Eye (tissue), 1 donor: ENCODE results near the gene CBARP.
"Not testable (repeated sequence)": the region's sequence is repeated elsewhere in the genome, so short reads cannot be mapped to it uniquely, and the experiment has no call there.

Experiments
- DNase-seq: peaks from one replicate; pipeline ENCODE4 v3.0.0-alpha.2; 2015

Gene CBARP

DNA sequence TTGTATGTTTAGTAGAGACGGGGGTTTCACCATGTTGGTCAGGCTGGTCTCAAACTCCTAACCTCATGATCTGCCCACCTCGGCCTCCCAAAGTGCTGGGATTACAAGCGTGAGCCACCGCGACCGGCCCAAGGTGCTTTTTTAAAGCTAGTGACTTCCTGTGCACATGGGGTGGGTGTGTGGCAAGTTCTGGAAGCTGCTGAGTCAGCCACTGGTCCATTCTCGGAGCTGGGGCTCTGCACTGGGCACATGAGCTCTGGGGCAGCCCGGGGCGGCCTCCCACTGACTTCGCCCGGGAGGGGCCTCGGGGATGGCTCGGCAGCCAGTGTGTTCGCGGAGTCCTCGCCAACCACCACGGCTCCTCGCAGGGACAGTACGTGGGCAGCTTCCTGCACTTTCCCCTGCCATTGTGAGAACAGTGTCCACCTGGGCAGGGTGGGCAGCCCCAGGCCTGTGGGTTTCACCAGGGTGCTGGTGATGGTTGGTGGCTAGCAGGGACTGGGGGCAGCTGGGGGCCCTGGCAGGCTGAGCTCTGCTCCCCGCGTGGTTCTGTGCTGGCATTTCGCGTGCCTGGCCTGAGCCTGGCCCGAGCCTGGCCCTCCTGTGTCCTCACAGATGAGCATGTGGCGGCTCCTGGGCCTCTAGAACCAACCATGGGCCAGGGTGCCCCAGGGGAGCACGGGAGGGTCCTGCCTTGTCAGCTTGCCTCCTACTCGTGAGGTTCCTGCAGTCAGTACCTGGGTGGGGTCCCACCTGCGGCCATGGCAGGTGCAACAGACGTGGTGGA, 12.2 kb downstream of the CBARP start:
- no peak for DNase-seq

DNA sequence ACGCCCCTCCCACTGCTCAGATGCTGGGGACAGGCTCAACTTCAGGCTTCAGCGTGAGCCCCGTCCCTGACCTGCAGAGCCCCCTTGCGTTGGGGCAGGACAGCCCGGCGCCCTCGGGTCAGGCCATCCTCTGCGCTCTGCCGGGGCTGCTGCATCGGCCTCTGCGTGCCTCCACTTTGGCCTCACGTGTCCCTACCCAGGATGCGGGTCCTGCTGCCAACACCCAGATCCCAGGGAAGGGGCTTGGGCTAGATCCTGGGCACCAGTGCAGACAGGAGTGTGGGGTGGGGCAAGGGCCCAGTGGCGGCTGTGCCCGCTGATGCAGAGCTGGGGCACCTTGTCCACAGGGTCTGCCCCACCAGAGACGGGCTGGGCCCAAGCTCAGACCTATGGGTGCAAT, 13.0 kb downstream of the CBARP start:
- no peak for DNase-seq

DNA sequence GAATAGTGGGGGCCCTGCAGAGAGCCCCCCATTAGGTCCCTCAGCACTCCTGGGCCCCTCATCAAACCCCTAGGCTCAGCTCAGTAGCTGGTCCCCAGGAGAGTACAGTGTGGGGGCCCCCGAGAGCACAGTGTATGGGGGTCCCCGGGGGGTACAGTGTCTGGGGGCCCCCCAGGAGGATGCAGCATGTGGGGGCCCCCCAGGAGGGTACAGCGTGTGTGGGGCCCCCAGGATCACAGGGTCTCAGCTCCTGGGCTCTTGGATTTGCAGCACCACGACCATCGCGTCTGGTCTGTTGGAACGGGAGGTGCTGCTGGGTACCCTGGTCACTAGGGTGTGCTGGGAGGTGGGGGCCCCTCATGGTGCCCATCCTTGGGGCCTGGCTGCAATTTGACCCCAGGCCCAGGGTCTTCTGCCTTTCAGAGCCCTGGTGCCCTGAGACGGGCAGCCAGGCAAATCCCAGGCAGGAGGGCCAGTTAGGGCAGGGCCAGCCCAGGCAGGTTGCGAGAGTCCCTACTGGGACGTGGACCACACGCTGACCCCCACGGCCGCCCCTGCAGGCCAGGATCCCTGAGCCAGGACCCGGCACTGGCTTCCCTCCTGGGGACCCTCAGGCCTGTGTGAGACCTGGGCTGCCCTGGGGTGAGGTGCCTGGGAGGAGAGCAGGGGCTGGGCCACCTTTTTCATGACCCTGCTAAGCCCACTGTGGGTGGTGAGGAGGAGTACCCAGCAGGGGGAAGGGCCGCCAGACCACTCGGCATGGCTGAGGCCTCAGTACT, 13.6 kb downstream of the CBARP start:
- no peak for DNase-seq

DNA sequence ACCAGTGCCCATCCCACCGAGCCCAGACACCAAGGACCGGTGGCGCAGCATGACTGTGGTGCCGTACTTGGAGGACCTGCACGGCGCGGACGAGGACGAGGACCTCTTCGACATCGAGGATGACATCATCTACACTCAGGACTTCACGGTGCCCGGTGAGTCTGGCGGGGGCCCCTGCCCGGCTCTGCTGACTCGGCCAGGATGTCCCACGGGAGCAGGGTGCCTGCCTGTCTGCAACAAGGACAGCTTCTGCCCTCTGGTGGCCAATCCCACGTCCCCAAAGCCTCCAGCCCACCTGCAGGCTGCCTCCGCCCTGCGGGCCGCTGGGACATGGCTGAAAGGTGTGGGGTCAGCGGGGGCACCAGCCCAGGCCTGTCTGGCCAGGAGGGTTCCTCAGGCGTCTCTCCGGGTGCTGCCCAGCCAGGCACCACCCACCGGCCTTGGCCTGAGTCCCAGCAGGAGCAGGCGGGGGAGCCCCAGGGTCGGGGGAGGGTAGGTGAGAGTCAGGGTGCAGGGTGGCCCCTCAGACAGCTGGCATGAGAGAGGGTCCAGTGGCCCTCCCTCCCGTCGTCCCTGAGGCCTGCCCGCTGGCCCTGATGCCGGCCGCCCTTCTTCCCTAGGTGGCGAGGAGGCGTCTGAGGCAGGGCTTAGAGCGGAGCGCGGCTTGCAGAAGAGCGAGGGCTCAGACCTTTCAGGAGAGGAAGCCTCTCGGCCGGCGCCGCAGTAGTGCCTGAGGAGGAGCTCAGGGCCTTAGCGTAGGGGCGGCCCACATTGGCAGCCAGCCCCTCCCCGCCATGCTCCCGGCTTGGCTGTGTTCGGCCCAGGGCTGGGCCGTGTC, 14.6 kb downstream of the CBARP start:
- peak; percentile 45 for DNase-seq

DNA sequence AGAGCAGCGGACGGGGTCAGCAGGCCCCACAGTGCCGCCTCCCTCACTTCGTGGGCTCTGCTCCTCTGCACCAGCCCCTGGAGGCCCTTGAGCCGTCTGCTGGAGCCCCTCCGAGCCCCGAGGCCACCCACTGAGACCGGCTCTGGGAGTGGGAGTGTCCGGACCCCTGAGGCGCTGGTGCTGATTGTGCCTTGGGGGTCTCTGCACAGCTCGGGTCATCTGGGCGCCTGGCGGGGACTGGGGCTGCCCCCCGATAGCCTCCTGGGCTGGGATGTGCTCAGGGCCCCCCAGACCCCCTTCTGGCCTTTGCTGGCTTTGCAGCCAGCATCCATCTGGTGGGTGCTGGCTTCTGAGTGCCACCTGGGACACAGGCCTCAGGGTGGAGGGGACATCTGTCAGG, 15.4 kb downstream of the CBARP start:
- no peak for DNase-seq

DNA sequence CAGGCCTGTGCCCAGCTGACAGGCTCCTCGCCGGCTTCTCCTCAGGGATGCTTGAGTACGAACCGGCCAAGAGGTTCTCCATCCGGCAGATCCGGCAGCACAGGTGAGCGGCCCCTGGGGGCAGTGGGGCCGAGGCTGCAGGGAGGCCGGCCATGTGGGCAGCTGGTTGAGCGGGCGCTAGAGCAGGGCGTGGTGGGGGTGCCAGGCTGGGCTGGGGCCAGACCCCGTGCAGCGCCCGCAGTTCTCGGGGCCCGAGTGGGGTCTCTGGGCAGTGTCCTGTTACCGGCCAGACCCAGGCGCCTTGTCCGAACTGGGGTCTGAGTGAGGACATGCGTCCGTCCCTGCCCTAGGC, 15.9 kb downstream of the CBARP start:
- DNase-seq, result no peak

DNA sequence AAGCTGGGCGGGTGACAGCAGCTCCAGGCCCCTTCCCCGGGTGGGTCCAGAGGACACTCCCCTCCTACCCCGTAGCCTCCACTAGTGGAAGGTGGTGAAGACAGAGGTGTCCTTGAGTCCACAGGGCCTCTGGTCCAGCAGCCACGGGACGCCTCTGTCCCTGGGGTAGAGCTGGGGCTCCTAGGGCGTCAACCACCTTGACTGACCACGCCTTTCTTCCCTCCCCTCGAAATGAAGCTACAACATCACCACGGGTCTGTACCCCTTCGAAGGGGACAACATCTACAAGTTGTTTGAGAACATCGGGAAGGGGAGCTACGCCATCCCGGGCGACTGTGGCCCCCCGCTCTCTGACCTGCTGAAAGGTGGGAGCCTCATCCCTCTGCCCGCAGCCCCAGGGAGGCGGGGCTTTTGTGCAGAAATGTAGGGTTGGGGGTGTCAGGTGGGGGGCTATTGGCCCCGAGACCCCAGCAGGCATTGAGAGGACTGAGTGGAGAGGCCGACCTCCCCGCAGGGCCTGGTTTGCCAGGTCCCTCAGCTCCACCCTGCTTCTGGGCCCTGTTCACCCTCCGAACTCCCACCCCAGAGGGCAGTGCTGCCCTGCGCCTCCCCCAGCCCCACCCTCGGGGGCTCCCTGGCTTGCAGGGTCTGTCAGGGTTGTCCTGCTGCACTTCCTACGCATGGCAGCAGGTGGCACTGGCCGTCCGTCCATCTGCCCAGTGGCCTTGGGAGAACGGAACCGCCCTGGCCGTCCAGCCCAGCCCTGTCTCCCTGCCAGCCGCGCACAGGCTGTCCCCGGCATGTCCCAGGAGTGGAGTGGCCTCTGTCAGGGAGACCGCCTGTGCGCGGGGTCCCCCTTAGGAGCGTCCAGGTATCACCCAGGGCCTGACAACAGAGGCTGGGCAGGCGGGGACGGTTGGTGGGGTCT, 16.6 kb downstream of the CBARP start:
- peak; percentile 79 for DNase-seq

DNA sequence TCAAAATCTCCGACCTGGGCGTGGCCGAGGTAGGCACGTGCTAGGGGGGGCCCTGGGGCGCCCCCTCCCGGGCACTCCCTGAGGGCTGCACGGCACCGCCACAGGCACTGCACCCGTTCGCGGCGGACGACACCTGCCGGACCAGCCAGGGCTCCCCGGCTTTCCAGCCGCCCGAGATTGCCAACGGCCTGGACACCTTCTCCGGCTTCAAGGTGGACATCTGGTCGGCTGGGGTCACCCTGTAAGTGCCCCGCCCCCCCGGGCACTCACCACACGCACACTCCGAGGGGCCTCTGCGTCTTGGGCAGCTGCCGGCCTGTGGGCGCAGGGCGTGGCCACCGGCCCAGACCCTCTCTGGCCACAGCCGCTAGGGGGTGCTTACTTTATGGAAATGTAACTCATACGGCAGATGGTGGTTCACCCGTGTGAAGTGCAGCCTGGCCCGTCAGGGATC, 17.3 kb downstream of the CBARP start:
- no peak for DNase-seq

DNA sequence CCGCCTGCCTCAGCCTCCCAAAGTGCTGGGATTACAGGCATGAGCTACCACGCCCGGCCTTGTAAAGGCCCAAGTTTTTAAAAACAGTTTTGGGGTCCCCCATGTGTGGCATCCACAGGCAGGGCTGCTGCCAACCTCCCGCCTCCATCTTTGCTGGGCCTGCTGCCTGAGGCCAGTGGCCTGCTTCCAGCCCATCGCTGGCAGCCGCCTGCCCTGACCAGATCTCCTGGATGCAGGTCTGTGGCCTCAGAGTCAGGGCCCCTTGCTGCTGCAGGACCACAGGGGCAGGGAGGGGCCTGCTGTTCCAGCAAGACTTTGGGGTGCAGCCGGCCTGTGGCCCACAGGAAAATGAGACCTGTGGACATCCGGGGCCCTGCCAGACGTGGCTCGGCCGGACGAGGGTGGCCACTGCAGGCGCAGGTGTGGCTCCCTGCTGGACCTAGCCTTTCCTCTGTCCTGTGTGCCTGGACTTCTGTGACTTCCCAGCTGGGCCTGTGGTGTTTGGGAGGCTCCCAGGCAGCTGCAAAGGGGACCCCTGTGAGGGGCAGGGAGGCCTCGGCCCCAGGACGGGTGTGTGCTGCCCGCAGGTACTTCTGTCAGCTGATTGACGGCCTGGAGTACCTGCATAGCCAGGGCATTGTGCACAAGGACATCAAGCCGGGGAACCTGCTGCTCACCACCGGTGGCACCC, 17.9 kb downstream of the CBARP start:
- no peak for DNase-seq

DNA sequence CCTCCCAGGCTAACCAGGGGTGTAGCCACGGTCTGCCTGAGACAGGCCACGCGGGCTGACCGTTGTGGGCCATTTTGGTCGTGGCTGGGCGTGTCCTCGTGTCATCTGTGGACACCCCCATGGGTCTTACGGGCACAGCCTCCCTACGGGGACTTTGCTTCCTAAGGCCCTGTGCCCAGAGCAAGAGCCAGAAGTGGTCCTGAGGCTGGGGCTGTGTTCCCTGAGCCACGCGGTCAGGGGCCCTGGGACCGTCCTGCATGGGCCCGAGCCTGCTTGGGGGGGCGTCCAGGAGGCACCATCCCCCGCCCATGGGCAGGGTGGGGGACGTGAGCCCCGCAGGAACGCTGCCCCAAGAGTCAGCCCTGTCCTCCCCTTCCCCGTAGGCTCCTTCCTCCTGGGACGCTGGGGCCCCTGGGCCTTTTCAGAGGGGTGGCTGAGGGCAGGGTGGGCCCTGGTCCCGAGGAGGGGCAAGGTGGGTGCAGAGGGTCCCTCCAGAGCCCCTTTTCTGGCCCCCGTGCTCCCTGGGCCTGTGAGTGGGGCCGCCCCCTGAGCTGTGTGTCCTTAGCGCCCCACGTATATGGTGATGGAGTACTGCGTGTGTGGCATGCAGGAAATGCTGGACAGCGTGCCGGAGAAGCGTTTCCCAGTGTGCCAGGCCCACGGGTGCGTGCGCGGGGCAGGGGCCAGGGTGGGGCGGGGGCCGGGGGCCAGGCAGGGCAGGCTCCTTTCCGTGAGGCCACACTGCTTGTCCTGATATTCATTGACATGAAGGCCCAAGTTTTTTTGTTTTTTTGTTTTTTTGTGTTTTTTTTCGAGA, 18.8 kb downstream of the CBARP start:
- DNase-seq, result no peak

DNA sequence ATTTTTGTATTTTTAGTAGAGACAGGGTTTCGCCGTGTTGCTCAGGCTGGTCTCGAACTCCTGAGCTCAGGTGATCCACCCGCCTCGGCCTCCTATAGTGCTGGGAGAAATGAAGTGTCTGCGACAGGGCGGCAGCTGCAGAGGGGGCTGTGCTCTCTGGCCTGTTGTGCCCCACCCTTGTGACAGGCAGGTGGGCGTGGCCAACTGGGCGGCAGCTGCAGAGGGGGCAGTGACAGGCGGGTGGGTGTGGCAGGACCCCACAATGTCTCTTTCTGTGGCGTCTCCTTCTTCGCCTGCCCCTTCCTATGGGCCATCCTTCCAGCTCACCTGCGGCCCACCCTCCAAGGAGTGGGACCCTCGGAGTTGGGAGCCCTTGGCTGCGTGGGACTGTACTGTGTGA, 20.4 kb downstream of the CBARP start:
- no peak for DNase-seq

DNA sequence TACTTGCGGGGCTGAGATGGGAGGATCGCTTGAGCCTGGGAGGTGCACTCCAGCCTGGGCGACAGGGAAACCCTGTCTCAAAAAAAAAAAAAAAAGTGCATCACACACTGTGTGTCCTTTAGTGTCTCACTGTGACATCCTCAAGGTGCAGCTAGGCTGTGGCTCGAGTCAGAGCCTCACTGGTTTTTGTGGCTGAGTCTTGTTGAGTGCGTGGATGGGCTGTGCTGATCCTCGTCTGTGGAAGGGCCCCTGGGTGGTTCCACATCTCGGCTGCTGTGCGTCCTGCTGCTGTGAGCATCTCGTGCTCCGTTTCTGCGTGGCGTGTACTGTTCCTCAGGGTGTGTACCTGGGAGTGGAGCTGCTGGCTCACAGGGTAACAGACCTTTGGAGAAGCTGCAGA, 21.0 kb downstream of the CBARP start:
- DNase-seq, result no peak

DNA sequence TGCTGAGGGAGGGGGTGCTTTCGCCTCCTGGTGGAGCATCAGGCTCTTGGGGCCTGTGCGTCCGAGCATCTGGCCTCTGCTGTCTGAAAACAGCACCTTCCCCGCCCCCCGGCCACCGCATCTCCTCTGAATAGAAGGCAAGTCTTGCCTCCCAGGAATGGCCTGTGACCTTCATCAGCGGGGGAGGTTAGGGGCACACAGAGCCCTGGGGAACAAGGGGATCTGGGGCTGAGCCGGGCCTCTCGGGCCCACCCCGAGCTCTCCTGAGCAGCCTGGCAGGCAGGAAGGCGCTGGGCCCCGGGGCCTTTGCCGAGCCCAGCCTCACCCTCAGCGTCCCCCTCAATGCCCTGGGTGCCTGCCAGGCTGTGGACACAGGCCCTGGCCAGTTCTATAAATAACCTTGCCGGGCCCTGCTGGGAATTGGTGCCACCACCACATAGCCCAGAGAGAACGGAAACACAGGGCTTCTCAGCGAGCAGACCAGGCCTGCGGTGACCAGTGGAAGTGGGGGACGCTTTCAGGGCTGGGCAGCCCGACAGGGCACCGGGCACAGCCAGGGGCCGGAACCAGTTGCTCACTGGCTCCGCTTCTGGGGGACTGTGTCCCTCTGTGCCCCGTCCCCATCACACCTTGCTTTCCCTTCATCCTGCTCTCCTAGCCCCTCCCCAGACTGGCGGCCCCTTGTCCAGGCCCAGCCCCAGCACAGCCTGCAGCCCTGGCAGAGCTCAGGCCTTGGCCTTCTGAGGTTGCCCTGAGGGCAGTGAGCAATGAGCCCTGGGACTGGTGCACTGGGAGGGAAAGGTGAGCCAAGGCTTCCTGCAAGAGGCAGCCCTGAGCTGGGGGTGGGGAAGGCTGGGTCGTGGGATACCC, 22.7 kb downstream of the CBARP start:
- DNase-seq, result no peak

DNA sequence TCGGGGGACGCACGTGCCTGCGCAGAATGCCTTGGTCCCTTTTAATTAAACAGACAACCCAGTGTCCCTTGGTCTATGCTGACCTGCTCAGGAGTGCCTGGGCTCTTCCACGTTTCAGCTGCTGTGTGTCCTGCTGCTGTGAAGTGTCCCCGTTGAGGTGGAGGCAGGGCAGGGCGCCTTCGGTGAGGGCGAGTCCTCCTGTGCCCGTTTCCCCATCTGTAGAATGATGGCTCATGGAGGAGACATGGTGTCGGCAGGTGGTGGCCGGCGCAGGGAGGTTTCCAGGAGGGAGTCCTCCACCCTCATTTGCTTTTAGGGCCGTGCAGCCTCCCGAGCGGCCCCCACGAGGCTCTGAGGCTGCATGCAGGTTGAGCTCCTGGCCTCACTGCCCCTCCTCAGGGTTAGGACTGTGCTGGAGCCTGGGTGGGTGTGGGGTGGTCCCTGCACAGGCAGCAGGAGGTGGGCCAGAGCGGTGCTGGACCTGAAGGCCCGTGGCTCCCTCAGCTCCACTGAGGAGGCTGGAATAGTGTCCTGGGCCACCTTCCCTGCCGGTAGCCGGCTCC, 23.4 kb downstream of the CBARP start:
- no peak for DNase-seq

DNA sequence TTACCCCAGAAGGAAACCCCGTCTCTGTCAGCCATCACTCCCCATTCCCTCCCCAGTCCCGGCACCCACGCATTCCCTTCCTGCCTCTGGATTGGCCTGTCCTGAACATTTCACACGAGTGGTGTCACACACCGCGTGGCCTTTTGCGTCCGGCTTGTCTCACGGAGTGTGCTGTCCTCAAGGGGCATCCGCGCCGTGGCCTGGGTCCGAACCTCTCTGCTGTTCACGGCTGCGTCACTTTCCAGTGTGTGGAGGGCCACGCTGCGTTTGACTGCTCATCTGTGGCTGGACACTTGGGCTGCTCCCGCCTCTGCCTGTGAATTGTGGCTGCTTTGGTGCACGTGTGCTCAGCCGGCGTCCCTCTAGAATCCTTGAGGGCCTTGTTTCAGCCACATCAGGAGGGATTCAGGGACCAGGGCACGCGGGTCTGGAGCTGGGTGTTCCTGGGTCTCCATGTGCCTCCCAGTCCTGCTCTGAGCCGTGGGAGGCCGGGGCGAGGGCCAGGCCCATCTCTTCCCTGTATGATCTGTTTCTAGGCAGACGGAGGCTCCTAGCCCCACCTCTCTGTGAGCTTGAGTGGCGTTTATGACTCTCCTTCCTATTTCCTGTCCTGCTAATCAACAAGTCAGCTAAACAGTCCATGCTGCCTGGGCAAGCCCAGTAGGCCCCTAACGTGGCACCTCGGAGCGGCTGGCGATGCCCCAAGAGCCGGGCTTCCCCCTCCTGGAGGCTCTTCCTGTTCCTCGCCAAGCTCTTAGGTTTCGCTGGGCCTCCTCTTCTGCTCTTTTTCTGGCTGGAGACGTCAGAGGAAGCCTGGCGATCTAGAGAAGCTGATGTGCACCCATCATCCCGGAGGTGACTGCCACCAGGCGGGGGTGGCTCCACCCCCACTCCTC, 24.2 kb downstream of the CBARP start:
- DNase-seq, result no peak

DNA sequence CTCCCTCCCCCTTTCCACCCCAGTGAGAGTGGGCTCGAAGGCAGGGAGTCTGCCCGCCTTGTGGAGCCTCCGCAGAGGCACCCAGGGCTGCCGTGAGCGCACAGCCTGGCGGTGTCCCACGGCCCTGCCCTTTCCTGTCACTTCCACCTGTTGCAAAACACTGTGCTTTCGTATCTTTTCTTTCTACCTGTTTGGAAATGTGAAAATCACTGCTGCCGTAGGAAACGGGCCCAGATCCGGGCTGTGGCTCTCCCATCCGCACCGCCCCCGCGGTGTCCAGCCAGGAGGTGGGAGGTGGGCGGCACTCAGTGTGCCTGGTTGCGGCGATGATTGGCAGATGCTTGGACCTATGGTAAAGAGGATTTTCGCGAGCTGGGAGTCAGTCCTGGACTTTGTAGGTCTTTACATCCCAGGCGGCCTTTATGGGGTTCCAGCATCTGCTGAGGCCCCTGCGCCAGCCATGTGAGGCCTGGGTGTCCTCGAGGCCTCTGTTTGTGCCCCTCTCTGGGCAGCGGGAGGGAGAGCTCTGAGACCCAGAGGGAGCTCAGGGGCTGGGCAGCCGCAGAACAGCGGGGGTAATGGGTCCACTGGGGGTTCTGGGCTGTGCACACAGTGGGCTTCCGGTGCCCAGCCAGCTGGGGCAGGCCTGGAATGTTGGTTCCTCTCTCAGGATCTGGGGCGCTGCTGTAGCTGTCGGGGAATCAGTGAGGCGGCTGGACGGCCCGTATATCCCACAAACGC, 26.1 kb downstream of the CBARP start:
- DNase-seq, result no peak

DNA sequence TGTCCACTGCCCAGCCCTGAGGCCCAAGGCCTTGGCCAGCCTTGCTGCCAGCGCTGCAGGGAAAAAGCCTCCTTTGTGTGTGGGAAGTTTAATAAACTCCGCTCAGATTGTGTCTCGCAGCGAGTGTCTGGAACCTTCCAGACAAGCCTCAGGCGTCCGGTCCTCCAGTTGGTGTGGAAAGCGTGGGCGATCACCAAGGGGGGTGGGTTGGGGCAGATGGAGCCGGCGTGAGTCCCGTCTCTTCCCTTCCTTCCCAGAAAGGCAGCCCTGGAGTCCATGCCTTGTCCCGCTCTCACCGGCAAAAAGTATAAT, 27.6 kb downstream of the CBARP start:
- DNase-seq, result no peak

DNA sequence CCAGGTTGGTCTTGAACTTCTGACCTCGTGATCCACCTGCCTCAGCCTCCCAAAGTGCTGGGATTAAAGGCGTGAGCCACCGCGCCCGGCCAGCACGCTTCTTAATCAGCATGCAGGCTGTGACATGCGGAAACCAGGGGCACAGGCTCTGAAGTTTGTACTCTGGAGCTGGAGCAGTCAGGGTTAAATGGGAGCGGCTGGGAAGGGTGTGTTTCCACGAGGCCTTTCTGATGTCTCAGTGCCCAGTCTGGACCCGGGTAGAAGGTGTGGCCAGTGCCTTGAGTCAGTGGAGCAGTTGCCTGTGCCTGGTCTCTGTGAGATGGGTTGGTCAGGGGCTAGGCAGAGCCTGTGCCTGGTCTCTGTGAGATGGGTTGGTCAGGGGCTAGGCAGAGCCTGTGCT, 29.0 kb downstream of the CBARP start:
- DNase-seq, result not testable (repeated sequence)
